A549 (cell line): ENCODE data around the gene NKG7.
"Not testable (repeated sequence)": the region's sequence is repeated elsewhere in the genome, so short reads cannot be mapped to it uniquely, and the experiment has no call there.

Experiments used
- HEYL ChIP-seq: fragments of 250-450 bp; sonication (Bioruptor Pico); IDR thresholded peaks from 2 replicates; pipeline ENCODE4 v1.8.0; 2021; ENCODE audit warnings: mild to moderate bottlenecking, moderate library complexity
- POLR2A ChIP-seq: IDR thresholded peaks from 2 replicates; pipeline ENCODE4 v1.6.1; 2012; ENCODE audit warnings: mild to moderate bottlenecking, low read length
- TP53 ChIP-seq: fragments of 250-450 bp; sonication (Bioruptor Pico); IDR thresholded peaks from 2 replicates; pipeline ENCODE4 v1.5.0; 2021; ENCODE audit warnings: mild to moderate bottlenecking, moderate library complexity
- TF ChIP-seq, protein P1 (sequence below): fragments of >200 bp; sonication (Bioruptor Twin); formaldehyde crosslinking; IDR thresholded peaks from 3 replicates; pipeline ENCODE4 v1.5.1; 2016

DNA sequence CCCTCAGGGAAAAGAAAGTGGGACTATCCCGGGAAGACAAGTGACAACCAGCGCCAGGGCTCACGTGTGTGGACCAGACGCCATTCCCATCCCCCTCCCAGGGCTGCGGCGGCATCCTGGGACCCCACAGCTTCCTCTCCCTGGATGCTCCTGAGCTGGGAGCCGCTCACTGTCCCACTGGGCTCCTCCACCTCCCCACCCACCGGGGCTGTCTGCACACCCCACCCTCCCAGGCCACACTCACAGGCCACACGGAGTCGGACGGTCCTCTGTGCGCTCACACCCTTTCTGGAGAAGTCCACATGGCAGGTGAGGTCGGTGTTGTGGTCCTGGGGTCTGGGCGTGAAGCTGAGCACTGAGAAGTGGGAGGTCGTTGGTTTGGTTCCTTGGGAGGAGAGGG is 44.0 kb upstream of the NKG7 start:
- TF ChIP-seq, protein P1, sequence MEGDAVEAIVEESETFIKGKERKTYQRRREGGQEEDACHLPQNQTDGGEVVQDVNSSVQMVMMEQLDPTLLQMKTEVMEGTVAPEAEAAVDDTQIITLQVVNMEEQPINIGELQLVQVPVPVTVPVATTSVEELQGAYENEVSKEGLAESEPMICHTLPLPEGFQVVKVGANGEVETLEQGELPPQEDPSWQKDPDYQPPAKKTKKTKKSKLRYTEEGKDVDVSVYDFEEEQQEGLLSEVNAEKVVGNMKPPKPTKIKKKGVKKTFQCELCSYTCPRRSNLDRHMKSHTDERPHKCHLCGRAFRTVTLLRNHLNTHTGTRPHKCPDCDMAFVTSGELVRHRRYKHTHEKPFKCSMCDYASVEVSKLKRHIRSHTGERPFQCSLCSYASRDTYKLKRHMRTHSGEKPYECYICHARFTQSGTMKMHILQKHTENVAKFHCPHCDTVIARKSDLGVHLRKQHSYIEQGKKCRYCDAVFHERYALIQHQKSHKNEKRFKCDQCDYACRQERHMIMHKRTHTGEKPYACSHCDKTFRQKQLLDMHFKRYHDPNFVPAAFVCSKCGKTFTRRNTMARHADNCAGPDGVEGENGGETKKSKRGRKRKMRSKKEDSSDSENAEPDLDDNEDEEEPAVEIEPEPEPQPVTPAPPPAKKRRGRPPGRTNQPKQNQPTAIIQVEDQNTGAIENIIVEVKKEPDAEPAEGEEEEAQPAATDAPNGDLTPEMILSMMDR, result not testable (repeated sequence)
- not testable (repeated sequence) for TF ChIP-seq POLR2A; HEYL (CRISPR knock-in tag); TP53 (CRISPR knock-in tag)
